ENCODE data around the gene KRT36. TPM values are rescaled to one million over a fixed set of nuclear protein-coding genes. Genes with fewer than 3 reads are reported as not detected.

KRT36 gene
- total RNA-seq, 1 donor from 2014 or later = not detected

DNA sequence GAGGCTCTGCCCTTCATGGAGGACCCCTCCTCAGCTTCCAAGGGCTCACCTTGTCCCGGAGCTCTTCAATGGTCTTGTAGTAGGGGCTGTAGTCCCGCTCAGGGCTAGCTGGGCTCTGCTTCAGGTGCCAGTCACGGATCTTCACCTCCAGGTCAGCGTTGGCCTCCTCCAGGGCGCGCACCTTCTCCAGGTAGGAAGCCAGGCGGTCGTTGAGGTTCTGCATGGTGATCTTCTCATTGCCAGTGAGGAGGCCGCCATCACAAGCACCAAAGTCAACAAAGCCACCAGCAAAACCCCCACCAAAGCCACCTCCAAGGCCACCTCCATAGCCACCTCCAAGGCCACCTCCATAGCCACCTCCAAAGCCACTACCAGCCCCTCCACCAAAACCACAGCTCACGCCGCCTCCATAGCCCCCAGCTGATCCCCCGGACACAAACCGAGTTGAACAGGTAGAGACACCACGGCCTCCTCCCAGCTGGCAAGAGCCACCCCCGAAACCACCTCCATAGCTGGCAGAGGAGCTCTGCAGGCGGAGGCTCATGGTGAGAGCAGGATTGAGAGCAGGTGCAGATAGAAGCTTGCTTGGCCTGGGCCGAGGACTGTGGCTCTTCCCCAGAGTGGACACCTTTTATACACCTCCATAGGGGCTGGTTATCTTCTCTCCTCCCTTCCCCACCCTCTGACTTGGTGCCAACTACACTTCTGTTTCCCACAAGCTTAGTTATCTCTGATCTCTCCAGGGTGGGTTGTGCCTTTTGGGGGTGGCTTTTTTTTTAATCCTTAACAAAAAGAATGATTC, 15.5 kb upstream of the KRT36 start, which contains the start of gene KRT13:
TSS of gene KRT13 (minus strand) at position 606 of the 802 bp plus-strand sequence. CDS start at position 544, 62 bp downstream.
- intact Hi-C loops (cut with DNase I) = no loop called here
- DNase-seq (ENCODE audit: low spot score) = no peak

DNA sequence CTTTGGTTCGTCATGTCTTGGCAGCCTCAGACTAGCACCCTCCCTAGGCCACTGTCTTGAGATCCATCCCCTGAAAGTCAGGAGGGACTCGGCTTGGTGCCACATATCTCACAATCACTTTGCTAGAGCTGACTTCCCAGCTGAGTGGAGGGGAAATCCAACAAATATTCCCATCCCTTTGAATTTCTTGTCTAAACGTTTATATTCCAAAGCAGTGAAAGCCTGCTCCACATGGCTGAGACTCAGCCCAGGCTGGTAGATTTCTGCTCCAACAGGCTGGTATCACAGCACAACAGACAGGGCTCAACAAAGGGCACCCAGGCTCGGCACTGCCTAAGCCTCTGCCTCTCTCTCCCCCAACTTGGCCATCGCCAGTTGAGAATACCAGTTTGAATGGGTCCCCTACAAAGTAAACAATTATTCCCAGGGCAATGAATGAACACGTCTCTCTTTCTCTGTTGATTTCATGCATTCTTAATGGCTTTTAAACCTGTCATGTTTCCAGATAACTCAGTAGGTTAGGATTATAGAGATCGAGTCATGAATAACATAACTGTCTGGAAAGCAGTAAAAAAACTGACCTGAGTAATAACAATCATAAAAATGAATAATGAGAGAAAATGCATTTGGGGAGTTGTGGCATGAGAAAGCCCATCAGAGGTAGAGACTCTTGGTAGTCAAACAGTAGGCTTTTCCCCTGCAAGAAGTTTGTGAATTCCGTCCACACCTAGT, 14.7 kb upstream of the KRT36 start:
- intact Hi-C loops (cut with DNase I) = no loop called here
- no peak for DNase-seq (ENCODE audit: low spot score)

DNA sequence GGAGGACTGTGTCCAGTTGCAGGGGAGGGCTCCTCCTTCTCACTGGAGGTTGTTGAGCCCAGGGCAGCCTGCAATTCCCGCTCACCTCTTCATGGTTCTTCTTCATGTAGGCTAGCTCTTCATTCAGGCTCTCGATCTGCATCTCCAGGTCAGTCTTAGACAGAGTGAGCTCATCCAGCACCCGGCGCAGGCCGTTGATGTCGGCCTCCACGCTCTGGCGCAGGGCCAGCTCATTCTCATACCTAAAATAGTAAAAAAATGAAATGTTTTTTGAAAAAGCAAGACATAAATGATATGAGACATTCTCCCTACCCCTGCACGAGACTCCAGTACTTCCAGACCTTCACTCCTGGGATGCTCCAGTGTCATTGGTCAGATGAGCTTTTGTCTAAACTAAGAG, 13.5 kb upstream of the KRT36 start:
- intact Hi-C loops (cut with DNase I) = no loop called here
- no peak for DNase-seq (ENCODE audit: low spot score)

DNA sequence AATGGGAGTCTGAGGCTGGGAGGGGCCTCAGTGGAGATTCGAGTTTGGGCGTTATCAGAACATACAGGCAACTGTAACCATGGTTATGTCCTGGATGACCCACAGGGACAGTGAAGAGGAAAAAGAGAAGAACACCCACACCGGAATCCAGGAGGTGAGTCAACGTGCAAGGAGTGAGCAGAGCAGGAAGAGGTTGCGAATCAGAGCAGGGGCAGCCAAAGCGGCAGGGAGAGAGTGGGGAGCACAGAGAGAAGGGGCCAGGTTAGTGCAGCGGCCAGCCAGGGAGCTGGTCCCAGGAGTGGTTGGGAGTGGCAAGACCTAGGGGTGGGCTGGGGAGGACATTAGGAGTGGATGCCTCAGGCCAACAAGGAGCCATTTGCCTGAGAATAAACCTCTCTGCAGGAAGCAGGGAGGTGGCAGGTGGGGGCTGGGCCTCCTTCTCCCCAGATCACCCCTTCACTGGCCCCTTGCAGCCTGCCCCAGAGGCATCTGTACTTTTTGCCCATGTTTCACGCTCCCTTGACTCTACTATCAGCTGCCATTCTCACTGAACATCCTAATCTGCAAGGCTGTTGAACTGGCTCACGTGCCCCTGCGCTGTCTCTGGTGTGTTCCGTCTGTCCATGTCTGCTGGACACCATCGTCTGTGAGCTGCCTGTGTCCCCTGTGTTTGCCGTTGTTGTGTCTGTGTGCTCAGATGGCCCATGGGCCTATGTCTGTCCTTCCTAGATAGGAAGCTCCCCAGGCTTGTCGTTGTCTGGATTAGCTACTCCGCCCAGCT, 10.6 kb upstream of the KRT36 start:
- intact Hi-C loops (cut with DNase I) = no loop called here
- peak; percentile 80 for DNase-seq (ENCODE audit: low spot score)

DNA sequence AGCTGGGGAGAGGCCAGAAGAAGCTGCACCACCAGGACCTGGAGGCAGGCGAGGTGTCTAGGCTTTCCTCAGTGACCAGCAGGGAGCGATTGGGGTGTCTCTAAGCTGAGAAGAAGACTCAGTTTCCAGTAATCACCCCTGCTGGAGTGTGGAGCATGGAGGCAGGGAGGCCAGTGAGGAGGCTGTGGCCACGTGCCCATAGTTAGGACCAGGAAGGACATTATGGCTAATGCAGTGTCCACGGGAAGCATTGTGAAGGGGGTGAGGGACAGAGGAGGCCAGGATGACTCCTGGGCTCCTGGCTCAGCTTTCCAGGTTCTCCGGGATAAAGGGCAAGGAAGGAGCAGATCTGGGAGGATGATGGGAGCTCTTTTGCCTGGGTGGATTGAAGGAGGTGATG, 10.0 kb upstream of the KRT36 start:
- intact Hi-C loops (cut with DNase I) = loop anchor here (10.0 kb wide), 1 partner anchor 175 kb away; no protein-coding TSS in a partner anchor
- DNase-seq (ENCODE audit: low spot score) = no peak

DNA sequence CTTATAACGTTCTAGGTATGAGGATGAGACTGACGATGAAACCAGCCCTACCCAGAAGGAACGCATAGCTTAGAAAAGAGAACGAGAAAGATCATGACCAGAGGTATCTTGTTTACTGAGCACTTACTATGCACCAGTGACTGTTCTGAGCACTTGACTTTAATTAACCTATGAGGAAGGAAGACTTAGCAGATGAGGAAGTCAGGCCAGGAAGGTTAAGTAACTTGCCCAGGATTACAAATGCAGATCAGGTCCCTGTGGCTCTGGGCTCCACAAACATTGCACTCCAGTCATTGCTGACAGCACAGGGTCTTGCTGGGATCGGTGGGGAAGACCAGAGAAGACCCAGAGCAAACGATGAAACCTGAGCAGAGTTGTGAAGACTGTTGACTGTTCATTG, 8.6 kb upstream of the KRT36 start:
- intact Hi-C loops (cut with DNase I) = loop anchor here (10.0 kb wide), 1 partner anchor 173 kb away; no protein-coding TSS in a partner anchor
- no peak for DNase-seq (ENCODE audit: low spot score)

DNA sequence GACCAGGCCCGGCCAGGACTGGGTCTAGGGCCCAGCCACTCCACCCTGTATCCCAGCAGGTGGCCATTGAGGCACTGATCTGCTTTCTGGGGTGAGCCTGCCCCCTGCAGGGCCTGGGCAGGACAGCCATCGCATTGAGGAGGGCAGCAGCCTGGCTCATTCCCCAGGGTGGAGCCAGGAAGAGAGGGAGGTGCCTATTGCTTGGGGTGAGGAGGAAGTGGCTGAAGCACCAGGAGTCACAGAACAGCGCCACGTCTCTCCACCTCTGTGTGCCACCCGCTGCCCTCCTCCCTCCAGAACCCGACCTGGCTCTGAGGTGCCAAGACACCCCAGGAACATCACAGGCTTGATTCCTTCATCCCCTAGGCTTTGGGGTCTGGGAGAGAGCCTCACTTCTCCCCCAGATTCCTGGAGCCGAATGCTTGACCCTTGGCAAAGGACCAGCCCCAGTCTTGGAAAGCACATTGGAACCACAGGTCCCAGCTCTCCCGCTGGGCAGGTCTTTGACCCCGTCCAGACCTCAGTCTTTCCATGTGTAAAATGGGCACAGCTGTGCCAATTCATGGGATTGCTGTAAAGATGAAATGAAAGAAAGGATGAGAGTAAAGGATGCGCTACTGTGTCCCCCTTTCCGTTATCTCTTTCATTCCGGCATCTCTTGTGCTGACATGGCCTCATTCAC, 7.2 kb upstream of the KRT36 start:
- peak; percentile 90 for DNase-seq (ENCODE audit: low spot score)
- intact Hi-C loops (cut with DNase I) = loop anchor here (10.0 kb wide), 1 partner anchor 172 kb away; no protein-coding TSS in a partner anchor

DNA sequence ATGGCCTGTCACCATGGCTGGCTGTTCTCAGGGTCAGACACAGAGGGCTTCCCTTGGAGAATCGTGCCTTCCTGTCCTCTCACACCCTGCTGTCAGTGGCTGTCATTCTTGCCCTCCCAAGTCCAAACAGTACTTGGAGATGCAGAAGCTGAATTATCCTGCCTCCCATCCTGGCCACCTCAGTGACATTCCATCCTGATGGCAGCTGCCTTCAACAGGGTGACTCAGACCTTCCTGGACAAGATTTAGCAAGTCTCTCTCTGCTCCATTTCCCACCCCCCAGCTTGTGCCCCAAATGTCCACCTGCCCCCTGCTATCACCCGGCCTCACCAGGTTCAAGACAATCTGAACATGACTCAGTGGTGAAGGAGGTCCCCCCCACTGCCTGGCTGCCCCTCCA, 4.8 kb upstream of the KRT36 start:
- intact Hi-C loops (cut with DNase I) = loop anchor here (10.0 kb wide), 1 partner anchor 170 kb away; no protein-coding TSS in a partner anchor

DNA sequence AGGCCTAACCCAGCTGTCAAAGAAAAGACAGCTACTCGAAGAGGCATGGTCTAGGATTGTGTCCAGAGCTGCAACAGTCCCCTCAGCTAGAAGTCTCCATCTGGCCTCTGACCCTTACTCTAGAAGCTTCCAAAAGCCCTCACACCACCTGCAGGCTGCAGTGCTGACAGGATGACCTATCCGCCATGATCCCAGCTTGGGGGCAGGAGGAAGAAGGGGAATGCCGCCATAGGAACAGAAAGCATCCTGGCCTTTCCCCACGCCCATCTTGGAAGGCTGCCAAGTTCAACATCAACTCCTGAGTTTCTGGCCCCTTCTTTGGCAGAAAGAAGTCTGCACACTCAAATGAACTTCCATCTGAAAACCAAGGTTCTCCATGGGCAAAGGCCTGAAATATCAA, 3.1 kb upstream of the KRT36 start:
- intact Hi-C loops (cut with DNase I) = loop anchor here (10.0 kb wide), 1 partner anchor 168 kb away; no protein-coding TSS in a partner anchor
- DNase-seq (ENCODE audit: low spot score) = no peak

More for the DNA sequence above, 4.8 kb upstream of the KRT36 start:
- DNase-seq (ENCODE audit: low spot score) = no peak

DNA sequence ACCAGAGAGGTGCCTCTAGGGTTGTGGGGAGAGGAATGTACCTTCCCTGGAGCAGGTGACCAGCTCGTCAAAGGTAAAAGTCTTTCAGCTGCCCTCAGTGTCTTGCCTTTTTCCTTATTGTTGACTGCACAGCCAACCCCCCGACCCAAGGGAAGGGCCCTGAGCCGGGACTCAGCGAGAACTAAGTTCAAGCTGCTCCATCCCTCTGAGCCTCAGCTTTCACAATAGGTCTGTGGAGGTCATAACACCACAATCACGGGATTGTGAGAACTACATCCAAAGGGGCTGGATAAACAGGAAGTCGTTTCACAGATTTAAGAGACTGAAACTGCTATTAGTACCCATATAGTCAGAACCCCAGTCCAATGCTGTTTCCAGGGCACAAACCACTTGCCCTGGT, 2.6 kb upstream of the KRT36 start:
- DNase-seq (ENCODE audit: low spot score) = no peak
- intact Hi-C loops (cut with DNase I) = loop anchor here (10.0 kb wide), 1 partner anchor 168 kb away; no protein-coding TSS in a partner anchor

DNA sequence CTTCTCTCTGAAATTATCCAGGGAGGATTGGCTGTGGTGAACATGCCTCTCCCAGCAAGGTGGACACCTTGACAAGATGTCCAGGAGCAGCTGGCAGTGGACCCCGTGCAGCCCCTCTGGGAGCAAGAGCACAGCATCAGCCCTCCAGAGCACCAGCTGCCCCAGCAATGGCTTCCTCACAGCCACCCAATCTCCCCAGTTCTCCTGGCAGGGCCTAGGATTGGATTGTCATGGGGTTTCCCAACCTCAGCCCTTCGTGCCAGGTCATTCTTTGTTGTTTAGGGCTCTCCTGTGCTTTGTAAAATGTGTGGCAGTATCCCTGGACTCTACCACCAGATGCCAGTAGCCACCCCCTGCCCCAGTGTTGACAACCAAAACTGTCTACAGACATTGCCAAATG, 1.8 kb upstream of the KRT36 start:
- intact Hi-C loops (cut with DNase I) = loop anchor here (10.0 kb wide), 1 partner anchor 167 kb away; no protein-coding TSS in a partner anchor
- no peak for DNase-seq (ENCODE audit: low spot score)

DNA sequence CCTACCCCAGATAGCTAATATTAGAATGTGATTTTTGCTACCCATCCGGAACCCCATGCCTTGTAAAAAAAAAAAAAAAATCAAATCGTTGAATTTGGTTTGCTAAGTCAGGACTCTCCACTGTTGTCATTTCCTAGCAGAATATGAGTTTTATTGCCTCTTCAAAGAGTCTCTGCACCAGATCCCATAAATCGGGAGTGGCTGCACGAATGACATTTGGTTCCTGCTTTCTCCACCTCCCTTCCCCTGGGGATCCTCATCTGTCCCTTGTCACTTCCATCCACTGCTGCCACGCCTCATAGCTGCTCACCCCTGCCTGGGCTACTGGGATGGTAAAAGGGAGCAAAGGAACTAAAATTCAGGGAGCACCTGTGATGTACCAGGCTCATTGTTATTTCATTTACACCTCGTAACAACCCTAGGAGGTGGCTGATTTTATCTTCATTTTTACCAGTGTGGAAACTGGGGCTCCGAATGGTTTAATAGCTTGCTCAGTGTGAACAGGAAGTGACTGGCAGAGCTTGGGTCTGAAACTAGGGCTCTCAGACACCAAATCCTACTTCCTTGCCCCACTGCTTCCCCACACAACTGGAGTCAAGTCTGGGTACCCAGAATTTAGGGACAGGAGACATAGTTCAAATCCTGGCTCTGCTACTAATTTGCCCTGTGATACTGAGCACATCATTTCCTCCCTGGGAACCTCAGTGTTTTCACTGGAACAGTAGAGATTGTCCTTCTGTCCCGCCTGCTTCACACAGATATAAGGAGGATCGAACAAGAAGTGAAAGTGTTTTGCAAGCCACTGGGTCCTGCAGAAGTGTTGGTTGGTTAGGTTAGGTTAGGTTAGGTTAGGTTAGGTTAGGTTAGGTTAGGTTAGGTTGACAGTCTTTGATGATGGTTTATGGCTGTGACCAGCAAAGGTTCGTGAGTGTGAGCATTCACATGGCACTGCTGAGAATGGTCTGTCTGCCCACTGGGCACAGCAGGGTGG, 585 bp upstream of the KRT36 start:
- no peak for DNase-seq (ENCODE audit: low spot score)
- intact Hi-C loops (cut with DNase I) = loop anchor here (10.0 kb wide), 1 partner anchor 165 kb away; no protein-coding TSS in a partner anchor

DNA sequence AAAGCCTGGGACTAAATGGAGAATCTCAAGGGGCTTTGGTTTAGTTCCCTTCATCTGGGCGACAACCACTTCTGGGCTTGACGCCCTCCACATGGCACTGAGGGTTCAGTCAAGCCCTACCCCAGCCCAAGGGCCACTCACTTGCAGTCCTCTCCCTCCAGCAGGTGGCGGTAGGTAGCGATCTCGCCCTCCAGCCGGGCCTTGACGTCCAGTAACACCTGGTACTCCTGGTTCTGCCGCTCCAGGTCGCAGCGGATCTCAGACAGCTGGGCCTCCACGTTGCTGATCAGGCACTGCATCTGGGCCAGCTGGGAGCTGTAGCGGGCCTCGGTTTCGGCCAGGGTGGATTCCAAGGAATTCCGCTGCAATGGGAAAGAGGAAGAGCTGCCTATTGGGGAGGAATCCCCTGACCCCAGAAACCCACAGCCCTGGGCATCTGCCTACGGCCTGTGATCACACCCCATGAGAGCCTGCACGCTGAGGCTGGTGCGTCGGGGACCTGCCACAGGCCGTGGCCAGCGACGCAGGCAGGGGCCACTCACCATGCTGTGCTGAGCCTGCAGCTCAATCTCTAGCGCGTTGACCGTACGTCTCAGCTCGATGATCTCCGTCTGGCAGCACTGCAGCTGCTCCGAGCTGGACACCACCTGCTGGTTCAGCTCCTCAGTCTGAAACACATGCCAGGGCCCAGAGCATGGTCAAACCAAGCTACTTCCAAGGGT, 2.7 kb downstream of the KRT36 start:
- intact Hi-C loops (cut with DNase I) = no loop called here
- DNase-seq (ENCODE audit: low spot score) = peak; percentile 88

DNA sequence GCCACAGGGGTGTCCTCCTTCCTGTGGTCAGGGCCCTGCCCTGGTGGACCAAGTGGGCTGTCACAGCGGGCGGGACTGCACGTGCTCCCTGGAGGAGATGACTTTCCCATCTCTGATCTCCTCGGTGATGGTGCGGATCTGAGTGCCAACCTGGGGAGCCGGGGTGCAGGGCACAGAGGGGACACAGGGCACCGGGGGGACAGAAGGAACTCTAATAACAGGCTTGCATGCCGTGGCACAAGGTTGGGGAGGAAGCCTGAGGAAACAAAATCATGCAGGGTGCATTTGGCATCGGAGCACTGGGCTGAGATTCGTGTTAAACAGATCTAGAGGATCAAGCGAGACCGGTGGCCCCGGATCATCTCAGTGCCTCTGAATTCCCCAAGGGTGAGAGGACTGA, 3.4 kb downstream of the KRT36 start:
- no peak for DNase-seq (ENCODE audit: low spot score)
- intact Hi-C loops (cut with DNase I) = no loop called here

DNA sequence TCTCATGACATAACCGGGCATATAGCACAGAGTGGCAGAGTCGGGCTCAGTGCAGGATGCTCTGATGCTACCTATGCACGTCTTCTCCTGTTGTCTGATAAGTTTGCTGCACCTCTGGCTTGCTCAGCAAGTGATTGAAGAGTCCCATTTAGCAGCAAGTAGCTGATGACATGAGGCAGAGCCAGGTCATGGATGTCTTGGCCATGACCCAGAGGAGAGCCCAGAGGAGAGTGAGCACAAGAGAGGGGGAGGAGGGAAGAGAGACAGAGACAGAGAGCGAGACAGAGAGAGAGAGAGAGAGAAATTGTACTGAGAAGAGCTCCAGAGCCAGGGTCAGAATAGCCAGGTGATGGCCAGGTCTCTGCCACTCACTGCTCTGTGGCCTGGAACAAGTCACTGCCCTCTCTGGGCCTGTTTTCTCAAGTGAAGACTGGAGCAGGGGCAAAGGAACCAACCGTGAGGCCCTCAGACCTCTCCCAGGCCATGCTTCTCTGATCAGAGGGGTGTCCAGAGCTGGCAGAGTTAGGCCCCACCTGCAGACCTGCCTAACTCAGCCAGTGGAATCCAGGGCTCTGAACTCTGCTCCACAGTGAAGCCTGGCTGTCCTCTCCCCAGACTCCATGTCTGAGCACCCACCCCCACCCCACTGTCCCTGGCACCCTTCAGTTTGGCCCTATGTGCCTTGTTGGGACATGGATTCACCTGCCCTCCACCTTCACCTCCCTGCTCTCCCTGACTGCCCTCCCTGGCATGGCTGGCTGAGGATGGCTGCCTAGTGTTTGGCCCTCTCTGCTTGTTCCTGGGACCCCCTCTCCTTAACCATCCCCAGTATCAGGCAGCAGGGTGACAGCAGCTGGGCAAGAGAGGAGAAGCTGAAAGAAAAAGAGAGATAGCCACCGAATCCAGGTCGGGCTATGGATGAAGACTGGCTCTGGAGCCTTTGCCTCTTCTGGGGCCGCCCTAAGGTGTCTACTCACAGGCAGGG, 4.5 kb downstream of the KRT36 start:
- DNase-seq (ENCODE audit: low spot score) = no peak
- intact Hi-C loops (cut with DNase I) = no loop called here

All from cardiac septum (tissue), 1 donor.